ENCODE results near the gene RAMP2. TPM values are rescaled to one million over a fixed set of nuclear protein-coding genes. Genes with fewer than 3 reads are reported as not detected.
A peak's percentile ranks its signal among the peaks of the same experiment; 100 is the strongest.

Gene RAMP2
- total RNA-seq, 4 donors from 2014 or later: 19.5 to 45.2 (median 34.2) TPM

DNA sequence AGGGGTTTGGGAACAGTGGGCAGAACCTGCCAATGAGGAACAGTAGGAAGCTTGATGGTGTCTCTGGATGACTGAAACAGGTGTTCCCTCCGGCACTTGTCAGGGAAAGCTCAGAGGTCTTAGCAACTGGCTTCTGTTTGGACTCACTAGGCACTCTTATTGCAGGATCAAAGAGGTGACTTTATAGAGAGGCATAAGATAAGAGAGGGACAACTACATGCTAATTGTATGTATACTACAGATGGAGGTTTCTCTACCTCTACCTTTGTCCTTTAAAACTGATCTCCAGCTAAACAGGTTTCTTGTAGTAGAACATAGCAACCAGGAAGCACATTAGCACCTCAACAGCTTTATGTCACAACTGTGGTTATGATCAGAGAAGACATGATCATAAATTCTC, 45.2 kb downstream of the RAMP2 start:
- no peak overlapping the region for H3K4me3 ChIP-seq
- 85% methylated on average over 1 of the region's 1 CpG for WGBS
- H3K27me3 ChIP-seq: no peaks in the 10 kb centered on the region
- DNase-seq (ENCODE audit: extremely low spot score): no peak
- intact Hi-C loops (cut with DNase I): no loop called here
- H3K9me3 ChIP-seq: no peaks in the 10 kb centered on the region
- peaks cover 0 to 64% (median 56%) of the 10 kb centered on the region in 4 donors for H3K4me1 ChIP-seq
- peaks cover 8 to 27% (median 10%) of the 10 kb centered on the region in 4 donors for H3K36me3 ChIP-seq
- H3K27ac ChIP-seq (replicated peaks in 1 of 4): peak overlapping the region; percentile 41 to 74 (median 62)
- TF ChIP-seq, protein P1, sequence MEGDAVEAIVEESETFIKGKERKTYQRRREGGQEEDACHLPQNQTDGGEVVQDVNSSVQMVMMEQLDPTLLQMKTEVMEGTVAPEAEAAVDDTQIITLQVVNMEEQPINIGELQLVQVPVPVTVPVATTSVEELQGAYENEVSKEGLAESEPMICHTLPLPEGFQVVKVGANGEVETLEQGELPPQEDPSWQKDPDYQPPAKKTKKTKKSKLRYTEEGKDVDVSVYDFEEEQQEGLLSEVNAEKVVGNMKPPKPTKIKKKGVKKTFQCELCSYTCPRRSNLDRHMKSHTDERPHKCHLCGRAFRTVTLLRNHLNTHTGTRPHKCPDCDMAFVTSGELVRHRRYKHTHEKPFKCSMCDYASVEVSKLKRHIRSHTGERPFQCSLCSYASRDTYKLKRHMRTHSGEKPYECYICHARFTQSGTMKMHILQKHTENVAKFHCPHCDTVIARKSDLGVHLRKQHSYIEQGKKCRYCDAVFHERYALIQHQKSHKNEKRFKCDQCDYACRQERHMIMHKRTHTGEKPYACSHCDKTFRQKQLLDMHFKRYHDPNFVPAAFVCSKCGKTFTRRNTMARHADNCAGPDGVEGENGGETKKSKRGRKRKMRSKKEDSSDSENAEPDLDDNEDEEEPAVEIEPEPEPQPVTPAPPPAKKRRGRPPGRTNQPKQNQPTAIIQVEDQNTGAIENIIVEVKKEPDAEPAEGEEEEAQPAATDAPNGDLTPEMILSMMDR (IDR thresholded peaks at IDR 0.05): no peak
- TF ChIP-seq EP300 (IDR thresholded peaks at IDR 0.05) (no peak), POLR2AphosphoS5 (IDR thresholded peaks at IDR 0.05) (no peak), POLR2A (IDR thresholded peaks at IDR 0.05; ENCODE audit: low read depth) (no peak)

DNA sequence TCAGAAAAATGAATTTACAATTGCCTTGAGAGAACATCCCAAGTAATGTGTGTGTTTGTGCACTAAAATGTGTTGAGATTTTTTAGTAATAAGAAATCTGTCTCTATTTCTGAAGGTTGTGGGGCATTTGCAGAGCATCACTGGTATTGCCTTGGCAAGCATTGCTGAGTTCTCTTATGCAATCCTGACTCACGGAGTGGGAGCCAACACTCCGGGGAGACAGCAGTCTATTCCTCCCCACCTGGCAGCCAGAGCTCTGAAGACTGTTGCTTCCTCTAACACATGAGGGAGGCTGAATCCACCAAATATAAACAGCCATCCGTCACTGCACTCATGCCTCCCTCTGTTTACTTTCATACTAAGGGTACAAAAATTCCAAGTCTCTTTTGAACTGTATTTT, 48.2 kb downstream of the RAMP2 start:
- peak; percentile 72 to 74 for TF ChIP-seq POLR2AphosphoS5 (IDR thresholded peaks at IDR 0.05)
- TF ChIP-seq EP300 (IDR thresholded peaks at IDR 0.05): no peak
- Histone ChIP-seq H3K4me3 (no peak overlapping the region), H3K36me3 (peaks cover 18 to 55% (median 38%) of the 10 kb centered on the region in 4 donors), H3K9me3 (no peaks in the 10 kb centered on the region), H3K4me1 (peaks cover 0 to 55% (median 47%) of the 10 kb centered on the region in 4 donors), H3K27me3 (no peaks in the 10 kb centered on the region), H3K27ac (replicated peaks in 1 of 4) (peak overlapping the region; percentile 57 to 73 (median 67))
- no peak for DNase-seq (ENCODE audit: extremely low spot score)
- WGBS: 13% methylated on average over 3 of the region's 3 CpGs
- intact Hi-C loops (cut with DNase I): no loop called here

Small RNAs within 50 kb of the gene (small RNA-seq; reads per million reads assigned to genes)
- gene HMGN2P15: 0 reads per million in 3 donors

Other genes with a start within 250 kb of the RAMP2 start
- gene NAGLU, start 225.0 kb upstream of the RAMP2 start, total RNA-seq: 10 to 100 TPM; 27.8 to 36.6 (median 31.8) TPM
- 1 to 10 TPM in 1 of 4 donors, under 1 TPM in 3; 0.13 to 2.5 (median 0.62) TPM for gene HSD17B1, start 208.3 kb upstream of the RAMP2 start, total RNA-seq
- 10 to 100 TPM; 13.4 to 27.5 (median 22.4) TPM for gene COASY, start 199.1 kb upstream of the RAMP2 start, total RNA-seq
- 10 to 100 TPM; 24.9 to 34.5 (median 29.3) TPM for gene MLX, start 194.1 kb upstream of the RAMP2 start, total RNA-seq
- gene PSMC3IP, start 183.5 kb upstream of the RAMP2 start, total RNA-seq: 1 to 10 TPM; 2.2 to 5.0 (median 4.2) TPM
- gene RETREG3, start 151.9 kb upstream of the RAMP2 start, total RNA-seq: 10 to 100 TPM; 42.7 to 93.3 (median 57.0) TPM
- 10 to 100 TPM; 30.6 to 89.0 (median 55.0) TPM for gene TUBG1, start 151.5 kb upstream of the RAMP2 start, total RNA-seq
- gene TUBG2, start 101.9 kb upstream of the RAMP2 start, total RNA-seq: 10 to 100 TPM; 25.3 to 40.2 (median 38.1) TPM
- gene PLEKHH3, start 84.2 kb upstream of the RAMP2 start, total RNA-seq: 10 to 100 TPM; 20.3 to 41.2 (median 27.3) TPM
- 1 to 10 TPM; 2.9 to 8.4 (median 3.7) TPM for gene CCR10, start 79.4 kb upstream of the RAMP2 start, total RNA-seq
- gene CNTNAP1, start 78.7 kb upstream of the RAMP2 start, total RNA-seq: 10 to 100 TPM in 1 of 4 donors, 1 to 10 TPM in 3; 4.7 to 13.2 (median 6.2) TPM
- gene EZH1, start 16.2 kb upstream of the RAMP2 start, total RNA-seq: 10 to 100 TPM; 40.6 to 68.2 (median 54.6) TPM
- gene VPS25, start 12.2 kb downstream of the RAMP2 start, total RNA-seq: 10 to 100 TPM; 34.5 to 43.9 (median 38.0) TPM
- 1 to 10 TPM in 3 of 4 donors, under 1 TPM in 1; 0.50 to 2.9 (median 2.1) TPM for gene WNK4, start 19.4 kb downstream of the RAMP2 start, total RNA-seq
- 10 to 100 TPM; 65.9 to 74.6 (median 68.3) TPM for gene COA3, start 37.5 kb downstream of the RAMP2 start, total RNA-seq
- 1 to 10 TPM in 1 of 4 donors, under 1 TPM in 2, not detected in 1; 0.50 to 3.9 (median 0.57) TPM for gene CNTD1, start 37.6 kb downstream of the RAMP2 start, total RNA-seq
- gene BECN1, start 63.1 kb downstream of the RAMP2 start, total RNA-seq: 100 to 1,000 TPM; 165 to 293 (median 237) TPM
- 10 to 100 TPM; 68.9 to 91.5 (median 77.2) TPM for gene PSME3, start 72.2 kb downstream of the RAMP2 start, total RNA-seq
- gene AOC2, start 83.4 kb downstream of the RAMP2 start, total RNA-seq: 1 to 10 TPM in 3 of 4 donors, under 1 TPM in 1; 0.66 to 2.0 (median 1.4) TPM
- gene AOC3, start 90.0 kb downstream of the RAMP2 start, total RNA-seq: 100 to 1,000 TPM in 3 of 4 donors, 10 to 100 TPM in 1; 89.0 to 242 (median 118) TPM
- under 1 TPM in 1 of 4 donors, not detected in 3; 0.06 TPM for gene G6PC1, start 139.6 kb downstream of the RAMP2 start, total RNA-seq
- 10 to 100 TPM; 21.9 to 35.7 (median 26.8) TPM for gene AARSD1, start 203.2 kb downstream of the RAMP2 start, total RNA-seq
- gene PTGES3L, start 218.9 kb downstream of the RAMP2 start, total RNA-seq: 10 to 100 TPM in 3 of 4 donors, 1 to 10 TPM in 1; 7.8 to 18.3 (median 13.1) TPM
- gene RUNDC1, start 219.3 kb downstream of the RAMP2 start, total RNA-seq: 10 to 100 TPM; 13.3 to 19.1 (median 16.5) TPM
- gene RPL27, start 237.2 kb downstream of the RAMP2 start, total RNA-seq: 1,000 to 10,000 TPM; 1,126 to 2,755 (median 1,417) TPM
- 10 to 100 TPM; 21.2 to 36.1 (median 28.8) TPM for gene IFI35, start 245.6 kb downstream of the RAMP2 start, total RNA-seq